A204.1 (cell line): ENCODE data around the gene TFPI2.
A peak's percentile ranks its signal among the peaks of the same experiment; 100 is the strongest.

Source experiments
- FAIRE-seq: peaks from 2 replicates; lab custom pipeline; 2012; peaks lifted over from hg19 to GRCh38; lab: Jason Lieb, UNC

The TFPI2 gene

DNA sequence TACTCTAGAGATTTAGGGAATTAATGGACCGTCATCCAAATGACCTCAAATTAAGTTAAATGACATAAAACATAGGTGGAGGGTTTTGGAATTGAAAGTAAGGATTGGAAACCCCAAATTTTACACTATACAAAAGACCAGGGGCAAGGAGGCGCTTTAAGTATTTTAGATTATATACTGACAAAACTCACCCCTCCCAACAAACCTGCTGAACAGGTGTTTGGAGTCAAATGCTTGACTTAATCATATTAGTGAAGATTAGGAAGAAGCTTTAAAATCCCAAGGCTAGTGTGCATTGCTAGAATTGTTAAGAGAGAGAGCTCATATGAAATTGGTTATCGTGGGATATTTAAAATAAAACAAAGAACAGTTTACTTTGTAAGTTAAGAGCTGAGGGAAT, 15.7 kb upstream of the TFPI2 start, which contains the start of gene GNGT1:
Gene GNGT1 (plus strand): TSS at position 301 of the 400 bp plus-strand sequence. CDS start 180 bp downstream, outside the sequence.
- no peak for FAIRE-seq

DNA sequence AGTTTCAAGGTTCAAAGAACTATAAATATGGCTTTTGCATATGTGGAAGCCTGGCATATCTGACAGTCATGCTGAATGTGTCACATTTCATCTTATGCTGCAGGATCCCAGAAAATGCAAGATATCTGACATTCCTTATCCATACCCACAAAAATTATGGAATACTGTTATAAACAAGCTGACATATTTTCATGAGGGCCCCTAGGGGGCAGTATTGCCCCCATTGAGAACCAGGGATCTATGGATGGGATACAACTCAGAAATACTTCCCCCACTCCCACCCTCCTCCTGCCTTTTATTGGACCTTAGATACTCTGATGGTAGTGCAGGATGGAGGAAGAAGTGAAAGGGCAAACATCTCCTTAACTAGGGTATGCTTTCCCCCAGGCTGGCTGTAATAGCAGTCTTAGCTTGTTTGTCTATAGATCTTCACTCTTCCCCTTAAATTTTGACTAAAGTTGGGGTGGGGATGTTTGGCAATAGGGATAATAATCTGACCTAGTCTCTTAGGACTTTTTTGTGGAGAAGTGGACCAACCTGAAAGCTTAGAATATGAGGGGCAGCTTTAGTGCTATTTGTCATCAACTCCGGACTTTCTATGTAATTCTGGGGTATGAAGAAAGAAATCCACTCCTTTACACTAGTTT, 12.3 kb upstream of the TFPI2 start:
- no peak for FAIRE-seq

DNA sequence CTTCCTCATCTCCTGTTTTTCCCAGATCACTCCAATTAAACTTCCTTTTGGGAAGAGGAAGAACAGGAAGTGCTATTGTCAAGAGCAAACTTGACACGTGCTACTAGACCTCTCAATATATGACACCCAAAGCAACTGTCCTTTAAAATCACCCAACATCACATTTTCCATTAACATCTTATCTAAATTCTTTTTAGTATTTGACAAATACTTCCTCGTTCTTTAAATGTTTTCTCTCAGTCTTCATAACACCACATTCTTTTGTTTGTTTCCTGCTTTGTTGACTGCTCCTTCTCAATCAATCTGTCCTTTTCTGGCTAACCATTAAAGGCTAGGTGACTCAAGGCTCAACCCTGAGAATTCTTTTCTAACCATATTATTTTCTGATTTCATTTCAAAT, 7.1 kb upstream of the TFPI2 start:
- FAIRE-seq: no peak

DNA sequence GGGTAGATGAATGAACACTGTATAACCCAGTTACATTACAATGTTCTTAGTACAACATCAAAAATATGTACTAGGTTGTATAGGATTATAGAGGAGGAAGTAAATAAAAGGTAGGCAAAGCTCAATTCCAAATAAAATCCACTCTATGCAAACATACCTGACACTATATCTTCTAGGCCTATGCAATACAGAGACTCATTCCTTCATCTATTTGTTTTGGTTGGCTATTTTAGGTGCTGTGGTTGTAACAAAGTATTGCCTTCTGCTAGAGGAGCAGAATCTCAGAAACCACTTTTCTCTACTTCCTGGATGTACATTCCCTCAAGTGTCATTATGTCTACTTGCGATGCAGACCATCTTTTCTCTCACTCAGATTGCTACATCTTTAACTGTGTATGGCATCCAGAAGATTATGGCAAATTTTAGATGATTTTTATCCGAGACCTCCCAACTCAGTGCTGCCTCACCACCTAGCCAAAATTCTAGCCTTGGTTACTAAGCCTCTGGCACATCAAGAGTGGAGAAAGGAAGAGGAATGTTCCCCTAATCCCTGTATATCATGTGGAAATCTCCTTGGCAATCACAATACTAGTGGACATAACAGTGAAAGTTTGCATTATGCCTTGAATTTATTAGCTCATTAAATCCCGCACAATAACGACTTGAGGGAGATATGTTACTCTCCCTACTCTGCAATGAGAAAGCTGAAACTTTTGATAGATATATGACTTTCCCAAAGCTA, 5.5 kb upstream of the TFPI2 start:
- no peak for FAIRE-seq

DNA sequence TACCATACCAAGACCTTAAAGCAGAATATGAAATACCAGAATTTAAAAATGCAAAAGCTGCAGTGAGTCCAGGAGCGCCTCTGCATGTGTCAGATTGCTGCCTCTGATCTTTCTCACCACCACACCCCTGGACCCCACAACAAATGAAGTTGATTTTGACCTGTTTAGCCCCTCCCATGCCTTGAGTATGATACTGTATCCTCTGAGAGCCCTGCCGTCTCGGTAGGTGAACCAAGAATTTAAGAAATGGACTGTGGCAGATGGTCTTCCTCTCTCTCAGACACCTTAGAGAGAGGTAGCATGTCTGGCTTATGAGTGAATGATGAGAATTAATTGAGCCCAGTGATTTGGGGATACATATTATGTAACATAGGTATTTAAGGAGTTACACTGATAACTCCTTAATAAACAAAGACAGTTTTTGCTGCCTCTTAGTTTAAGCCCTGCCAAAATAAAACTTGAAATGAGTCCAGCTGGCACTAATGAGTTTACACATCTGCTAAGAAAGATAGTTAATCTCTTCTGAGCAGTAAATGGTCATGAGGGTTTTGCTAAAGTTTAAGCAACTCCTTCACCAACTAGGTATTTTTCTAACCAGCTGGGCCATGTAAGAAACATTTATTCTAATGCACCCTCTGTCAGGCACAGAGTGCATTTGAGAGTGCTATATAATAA, 4.5 kb upstream of the TFPI2 start:
- no peak for FAIRE-seq

DNA sequence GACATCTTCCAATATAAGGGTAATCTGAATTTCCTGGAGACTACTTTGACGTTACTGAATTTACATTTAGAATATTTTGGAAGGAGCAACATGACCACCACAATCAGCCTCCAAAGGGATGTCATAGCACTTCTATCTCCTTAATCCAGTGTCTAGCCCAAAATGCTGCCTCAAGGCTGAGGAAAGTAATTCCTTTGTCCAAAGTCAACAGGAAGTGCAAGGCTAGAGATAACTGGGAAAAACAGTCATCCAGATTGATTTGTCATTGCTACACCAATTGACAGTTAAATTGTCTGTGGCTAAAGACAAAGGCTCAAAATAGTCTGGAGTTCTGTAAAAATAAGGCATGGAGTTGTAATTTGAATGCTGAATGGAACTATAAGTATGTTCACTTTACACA, 3.9 kb upstream of the TFPI2 start:
- FAIRE-seq: no peak

DNA sequence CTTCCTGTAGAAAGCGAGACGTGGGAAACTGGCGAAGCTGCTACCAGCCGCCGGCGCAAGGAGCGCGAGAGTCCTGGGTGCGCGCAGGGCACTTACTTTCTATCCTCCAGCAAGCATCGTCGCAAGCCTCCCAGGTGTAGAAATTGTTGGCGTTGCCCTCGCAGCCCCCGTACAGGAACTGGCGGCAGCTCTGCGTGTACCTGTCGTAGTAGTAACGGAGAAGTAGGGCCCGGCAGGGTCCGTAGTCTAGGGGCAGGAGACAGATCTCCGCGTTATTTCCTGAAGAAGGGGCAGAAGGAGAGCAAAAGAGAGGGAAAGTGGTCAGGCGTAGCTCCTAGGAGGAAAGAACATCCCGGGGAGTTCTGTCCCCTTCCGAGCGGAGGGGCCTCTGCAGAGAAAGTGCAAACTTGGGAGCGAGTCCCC, 501 bp downstream of the TFPI2 start:
- FAIRE-seq: no peak

DNA sequence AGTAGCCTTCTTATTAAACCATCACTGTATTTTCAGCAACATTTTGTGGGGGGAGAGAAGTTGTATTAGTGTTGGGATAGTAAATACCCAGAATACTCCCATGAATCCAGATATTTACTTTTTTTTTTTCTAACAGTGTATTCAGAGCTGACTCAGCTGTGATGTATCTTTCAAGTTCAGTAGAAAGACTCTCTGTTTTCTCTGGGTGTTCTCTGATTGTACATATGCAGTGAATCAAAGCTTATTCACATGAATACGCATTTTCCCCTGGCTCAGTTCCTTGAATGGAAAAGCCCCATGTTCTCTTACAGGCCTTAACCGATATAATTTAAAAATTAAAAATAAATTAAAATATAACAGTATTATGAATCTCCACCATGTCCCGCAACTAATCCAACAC, 1.3 kb downstream of the TFPI2 start:
- no peak for FAIRE-seq

DNA sequence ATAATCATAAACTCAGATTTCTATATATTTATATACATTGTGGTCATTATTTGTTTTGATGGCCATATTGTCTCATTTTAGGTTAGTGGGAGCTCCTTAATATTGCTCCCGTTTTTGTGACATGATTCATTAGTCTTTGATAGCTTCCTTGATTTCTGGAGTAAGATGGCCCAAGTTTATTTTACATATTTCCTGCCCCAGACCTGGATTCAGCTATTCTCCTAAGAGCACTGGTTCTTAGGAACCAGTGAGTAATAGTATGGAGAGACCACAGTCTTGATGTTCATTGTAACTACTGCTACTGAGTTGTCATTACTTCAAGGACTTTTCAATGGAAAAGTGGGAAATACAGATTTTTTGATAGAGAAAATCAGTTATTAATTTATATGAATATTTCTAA, 6.0 kb downstream of the TFPI2 start:
- no peak for FAIRE-seq

DNA sequence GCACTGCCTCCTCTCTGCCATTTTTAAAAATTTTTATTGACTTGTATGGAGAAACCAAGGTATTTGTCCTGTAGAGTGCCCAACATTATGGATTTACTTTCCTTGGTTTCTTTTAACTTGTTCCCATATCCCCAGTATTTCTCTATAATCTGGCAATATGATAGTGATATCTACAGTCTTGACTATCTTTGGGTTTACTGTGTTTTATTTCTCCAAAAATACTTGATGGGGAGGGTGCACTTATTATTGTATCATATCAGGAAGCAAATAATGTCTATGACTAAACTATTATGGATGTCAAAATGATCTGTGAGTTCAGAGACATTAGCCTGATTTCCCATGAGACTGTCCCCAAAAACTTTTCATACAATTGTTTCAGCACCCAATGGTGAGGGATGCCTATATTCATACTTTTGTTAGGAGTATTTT, 6.6 kb downstream of the TFPI2 start:
- no peak for FAIRE-seq

DNA sequence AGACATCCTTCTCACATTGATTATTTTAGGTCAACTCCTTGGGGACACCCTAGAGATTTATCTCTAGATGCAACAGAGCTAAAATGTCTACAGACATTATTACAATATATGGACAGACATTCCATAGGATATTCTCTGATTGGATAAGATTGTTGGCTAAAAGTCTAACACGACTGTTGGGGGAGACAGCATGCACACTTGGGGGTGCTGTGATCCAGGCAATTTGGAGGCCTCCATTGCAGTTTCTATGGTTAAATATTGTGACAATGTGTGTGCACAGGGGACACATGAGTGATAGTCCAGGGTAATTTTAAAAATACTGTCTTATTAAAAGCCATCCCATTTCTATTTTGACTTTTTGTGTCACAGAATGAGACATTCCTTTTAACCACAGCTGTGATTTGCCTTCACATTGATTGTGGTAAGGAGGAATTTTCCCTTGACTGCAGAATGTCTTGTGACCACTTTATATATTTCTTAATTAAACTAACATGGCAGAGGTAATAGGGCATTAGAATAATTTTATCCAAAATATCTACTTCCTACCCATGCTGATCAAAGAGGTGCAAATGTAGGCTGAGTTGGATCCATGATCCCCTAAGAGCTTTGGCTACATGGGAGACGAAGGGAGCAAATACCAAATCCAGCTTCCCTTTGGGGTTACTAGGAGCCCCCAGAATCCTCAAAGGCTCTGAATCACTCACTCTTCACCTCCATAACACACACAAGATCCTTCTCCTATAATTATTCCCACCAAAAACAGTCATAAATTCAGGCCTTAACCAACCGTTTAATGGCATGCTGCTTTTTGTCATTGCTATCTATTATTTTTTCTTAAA, 7.3 kb downstream of the TFPI2 start:
- FAIRE-seq: no peak

DNA sequence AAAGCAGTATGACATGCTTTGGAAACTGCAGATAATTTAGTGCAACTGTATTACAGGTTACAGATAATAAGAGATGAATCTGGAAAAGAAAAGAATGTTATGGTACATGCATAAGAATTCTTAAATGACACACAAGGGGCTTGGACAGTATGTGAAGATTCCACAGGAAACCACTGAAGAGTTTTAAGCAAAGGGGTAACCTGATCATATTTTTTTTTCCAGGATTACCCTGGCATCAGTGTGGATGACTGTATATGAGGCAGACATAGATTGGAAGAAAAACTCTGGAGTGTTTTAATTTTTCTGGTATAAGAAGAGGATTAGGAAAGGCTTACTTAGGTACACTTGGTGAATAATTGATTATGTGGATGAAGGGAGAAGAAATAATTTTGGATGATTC, 8.1 kb downstream of the TFPI2 start:
- no peak for FAIRE-seq

DNA sequence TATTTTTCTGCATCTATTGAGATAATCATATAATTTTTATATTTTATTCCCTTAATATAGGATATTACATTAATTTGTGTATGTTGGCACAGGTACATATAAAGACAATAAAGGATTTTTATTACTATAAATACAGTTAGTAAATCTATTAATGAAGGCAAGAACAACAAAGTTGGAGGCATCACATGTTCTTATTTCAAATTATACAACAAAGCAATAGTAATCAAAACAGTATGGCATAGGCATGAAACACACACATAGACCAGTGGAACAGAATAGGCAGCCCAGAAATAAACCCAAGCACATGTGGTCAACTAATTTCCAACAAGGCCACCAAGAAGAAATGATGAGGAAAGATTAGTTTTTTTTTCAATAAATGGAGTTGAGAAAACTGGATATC, 11.2 kb downstream of the TFPI2 start:
- FAIRE-seq: peak; percentile 87

DNA sequence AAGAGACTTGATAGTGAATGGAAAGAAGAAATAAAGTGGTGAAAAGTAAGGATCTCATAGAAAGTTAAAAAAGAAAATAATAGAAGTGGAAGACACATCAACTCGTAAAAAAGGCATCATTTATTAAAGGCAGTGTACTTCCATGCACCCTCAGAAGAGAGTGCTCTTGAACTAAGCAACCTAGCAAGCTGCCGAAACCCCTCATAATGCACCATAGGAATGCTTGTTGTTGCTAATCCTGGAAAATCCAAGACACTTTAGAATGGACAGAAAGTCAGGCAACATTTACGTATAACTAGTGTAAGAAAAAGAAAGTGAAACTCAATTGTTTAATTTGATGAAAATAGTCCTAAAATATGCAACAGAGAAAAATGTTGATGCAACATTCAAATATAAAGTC, 12.8 kb downstream of the TFPI2 start:
- no peak for FAIRE-seq

DNA sequence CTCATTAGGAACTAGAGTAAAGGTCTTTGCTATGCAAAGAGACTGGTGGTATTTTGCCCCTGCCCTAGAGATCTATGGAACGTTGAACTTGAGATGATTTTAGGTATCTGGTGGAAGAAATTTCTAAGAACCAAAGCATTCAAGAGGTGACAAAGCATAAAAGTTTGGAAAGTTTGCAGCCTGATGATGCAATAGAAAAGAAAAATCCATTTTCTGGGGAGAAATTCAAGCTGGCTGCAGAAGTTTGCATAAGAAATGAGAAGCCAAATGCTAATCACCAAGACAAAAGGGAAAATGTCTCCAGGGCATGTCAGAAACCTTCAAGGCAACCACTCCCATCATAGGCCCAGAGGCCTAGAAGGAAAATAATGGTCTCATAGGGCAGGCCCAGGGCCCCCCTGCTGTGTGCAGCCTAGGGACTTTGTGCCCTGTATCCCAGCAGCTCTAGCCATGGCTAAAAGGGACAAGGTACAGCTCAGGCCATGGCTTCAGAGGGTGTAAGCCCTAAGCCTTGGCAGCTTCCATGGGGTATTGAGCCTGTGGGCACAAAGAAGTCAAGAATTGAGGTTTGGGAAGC, 16.5 kb downstream of the TFPI2 start:
- no peak for FAIRE-seq

DNA sequence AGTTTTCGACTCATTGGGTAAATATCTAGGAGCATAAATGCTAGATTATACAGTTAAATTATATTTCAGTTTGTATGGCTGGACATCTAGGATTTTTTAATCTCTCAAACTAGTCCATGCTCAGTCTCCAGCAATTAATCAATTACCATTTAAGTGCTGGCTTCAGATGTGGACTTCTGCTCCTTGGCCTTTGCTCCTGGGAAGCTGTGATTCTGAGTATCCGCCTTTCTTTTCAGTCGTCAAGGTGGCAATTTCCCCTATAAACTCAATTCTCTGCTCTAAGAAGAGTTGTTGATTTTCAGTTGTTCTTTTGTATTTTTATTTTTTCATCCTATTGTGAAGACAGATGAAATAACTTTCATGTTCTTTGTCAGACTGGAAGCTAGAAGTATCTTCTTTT, 23.7 kb downstream of the TFPI2 start:
- no peak for FAIRE-seq

DNA sequence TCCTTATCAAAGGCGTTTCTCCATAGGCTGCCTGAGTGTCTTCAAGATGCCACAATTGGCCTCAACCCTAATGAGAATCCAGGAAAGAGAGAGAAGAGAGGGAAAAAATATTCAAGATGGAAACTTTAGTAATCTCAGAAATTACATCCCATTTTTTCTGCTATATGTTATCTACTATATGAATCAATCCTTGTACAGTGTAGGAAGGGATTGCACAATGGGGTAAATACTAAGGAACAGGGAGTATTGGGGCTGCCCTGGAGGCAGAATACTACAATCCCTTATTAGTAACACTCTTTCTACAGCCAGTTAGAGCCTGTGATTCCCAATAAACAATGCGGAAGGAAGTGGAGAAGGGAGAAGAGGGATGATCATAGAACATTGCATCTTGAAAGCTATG, 27.9 kb downstream of the TFPI2 start:
- no peak for FAIRE-seq

DNA sequence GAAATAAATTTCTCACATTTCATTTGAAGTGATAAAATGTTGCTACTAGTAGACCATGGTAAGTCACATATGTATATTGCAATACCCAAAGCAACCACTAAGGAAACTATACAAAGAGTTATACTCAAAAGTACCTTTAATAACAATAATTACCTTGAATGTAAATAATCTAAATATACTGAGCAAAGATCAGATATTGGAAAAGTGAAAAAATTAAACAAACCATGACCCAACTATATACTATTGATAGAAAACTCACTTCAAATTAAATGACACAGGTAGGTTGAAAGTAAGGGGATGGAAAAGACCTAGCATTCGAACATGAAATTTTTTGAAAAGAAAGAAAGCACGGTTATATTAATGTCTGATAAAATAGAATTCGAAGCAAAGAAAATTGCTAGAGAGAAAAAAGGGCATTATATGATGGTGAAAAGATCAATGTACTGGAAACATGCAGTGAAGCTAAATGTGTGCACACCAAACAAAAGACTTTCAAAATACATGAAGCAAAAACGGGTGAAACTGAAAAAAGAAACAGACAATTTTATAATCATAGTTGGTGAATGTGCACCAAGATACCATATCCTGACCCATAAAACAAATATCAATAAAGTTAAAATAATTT, 29.1 kb downstream of the TFPI2 start:
- peak; percentile 87 for FAIRE-seq

DNA sequence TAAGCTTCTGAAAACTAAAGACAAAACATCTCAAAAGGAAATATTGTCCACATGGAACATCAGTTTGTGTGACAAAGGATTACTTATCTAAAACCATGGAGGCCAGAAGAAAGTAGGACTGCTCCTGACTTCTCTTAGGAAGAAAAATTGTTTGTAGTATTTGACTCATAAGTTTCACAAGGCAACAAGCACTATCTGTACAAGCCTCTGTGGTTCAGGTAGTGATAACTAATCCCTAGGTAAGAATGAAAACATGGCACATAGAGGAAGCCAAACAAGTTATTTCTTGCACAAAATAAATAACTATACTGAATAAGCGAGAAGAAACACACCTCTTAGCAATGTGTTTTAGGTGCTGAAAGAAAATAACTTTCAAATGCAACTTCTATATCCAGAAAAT, 30.3 kb downstream of the TFPI2 start:
- FAIRE-seq: no peak

DNA sequence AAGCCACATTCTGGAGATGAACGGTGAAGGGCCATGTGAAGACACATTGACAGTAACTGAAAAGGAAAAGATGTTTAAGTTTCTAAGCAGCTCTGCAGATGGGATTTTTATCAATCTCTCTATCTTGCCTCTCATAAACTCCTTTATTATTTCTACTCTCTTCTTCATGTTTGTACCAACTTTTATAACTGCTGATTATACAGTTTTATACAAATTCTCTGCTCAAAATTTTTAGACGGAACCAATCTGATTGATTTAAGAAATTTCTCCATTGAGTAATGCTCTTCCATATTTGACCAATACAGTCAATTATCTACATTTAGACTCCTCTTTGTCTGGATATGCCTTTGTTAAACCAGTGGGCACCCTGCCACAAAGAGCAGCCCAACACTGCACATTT, 31.7 kb downstream of the TFPI2 start:
- FAIRE-seq: no peak

DNA sequence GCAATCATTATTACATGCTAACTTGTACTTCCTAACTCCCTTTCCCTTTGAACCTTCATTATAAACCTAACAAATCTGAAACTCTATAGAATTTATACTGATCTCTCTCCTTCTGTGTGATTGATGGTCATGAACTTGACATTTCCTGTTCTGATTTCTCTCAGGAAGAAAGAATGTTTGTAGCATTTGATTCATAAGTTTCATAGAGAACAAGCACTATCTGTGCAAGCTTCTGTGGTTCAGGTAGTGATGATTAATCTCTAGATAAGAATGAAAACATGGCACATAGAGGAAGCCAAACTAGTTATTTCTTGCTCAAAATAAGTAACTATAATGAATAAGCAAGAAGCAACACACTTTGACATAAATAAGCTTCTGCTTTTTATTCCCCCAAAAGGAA, 34.2 kb downstream of the TFPI2 start:
- no peak for FAIRE-seq

DNA sequence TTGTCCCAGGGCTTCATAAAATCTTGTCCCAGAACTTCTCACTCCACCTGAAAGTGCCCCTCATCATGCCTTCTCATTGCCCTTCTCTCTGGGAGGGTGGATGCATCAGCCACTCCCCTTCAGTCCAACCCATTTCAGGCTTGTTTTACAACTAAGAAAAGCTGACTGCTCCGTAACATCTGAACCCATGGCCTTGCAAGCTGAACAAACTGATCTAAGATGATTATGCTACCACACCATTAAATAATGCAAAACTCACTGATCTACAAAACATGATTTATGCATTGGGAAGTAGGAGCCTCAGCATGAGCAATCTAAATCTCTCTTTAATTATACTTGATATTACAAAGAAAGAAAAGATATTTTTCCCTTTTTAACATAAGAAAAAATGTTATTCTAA, 34.8 kb downstream of the TFPI2 start:
- no peak for FAIRE-seq
